Astrocyte (in vitro differentiated cells and primary cell): ENCODE measurements around the gene DAAM2.

ENCODE experiments used
- CTCF ChIP-seq: IDR thresholded peaks from 2 replicates; pipeline ENCODE4 v1.5.1; 2011; ENCODE audit warnings: low read depth, mild to moderate bottlenecking, inconsistent platforms, low read length, moderate library complexity; ENCODE audit not compliant: insufficient read depth
- EZH2 ChIP-seq: IDR thresholded peaks from 2 replicates; pipeline ENCODE4 v1.6.1; 2012; ENCODE audit warnings: mild to moderate bottlenecking, low read length, inconsistent platforms; ENCODE audit not compliant: insufficient read depth

- no peak for TF ChIP-seq CTCF
- TF ChIP-seq EZH2 = no peak
Measured at GRCh38 chr6:39841291-39841690, 49.1 kb downstream of the DAAM2 start.
